HG02981 (cell line): ENCODE data around the gene EPN2.
A peak's percentile ranks its signal among the peaks of the same experiment; 100 is the strongest.

Experiments
- ATAC-seq: cut with Tn5 transposase; IDR thresholded peaks from one replicate; pipeline ENCODE4 v1.9.1; 2021; ENCODE audit warnings: mild to moderate bottlenecking, moderate library complexity; ENCODE audit not compliant: unreplicated experiment

Gene EPN2

DNA sequence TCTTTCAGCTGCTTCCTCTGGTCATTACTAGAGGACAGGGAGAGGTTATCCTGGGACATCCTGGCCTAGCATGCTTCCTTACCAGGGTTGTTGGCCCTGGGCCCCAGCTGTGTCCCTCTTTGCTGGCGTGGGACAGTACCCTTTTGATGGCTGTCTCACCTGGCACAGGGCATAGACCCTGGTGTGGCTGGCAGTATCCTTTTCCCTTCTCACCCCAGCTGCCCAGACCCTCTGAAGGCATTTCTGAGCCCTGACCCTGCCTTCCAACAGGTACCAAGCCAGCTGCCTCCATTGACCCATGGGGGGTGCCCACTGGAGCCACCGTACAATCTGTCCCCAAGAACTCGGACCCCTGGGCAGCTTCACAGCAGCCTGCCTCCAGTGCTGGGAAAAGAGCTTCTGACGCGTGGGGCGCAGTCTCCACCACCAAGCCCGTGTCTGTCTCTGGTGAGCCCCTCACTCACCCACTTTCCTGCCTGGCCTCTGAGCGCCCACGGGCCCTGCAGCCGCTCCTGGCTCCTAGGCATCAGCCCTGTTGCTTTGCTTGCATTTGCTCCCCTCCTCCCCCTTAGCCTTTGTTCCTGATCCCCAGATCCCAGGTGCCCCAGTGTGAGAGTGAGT, 91.4 kb downstream of the EPN2 start:
- no peak for ATAC-seq

DNA sequence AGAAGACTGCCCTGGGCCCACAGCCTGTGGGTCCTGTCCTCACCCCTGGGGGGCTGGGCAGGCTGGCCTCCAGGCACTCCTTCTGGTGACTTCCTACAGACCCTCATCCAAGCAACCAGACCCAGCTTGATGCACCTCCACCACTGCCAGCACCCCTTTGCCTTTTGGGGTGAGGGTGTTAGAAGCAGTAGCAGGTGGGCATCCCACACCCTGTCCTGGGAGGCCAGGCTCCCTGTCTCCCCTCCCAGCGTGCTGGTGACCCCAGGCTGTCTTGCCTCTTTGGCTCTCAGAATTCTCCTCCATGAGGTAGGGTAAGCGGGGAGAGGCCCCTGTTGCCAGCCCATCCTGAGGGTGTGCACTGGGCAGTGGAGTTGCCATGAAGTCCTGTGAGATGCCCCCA, 92.0 kb downstream of the EPN2 start:
- ATAC-seq, result no peak

DNA sequence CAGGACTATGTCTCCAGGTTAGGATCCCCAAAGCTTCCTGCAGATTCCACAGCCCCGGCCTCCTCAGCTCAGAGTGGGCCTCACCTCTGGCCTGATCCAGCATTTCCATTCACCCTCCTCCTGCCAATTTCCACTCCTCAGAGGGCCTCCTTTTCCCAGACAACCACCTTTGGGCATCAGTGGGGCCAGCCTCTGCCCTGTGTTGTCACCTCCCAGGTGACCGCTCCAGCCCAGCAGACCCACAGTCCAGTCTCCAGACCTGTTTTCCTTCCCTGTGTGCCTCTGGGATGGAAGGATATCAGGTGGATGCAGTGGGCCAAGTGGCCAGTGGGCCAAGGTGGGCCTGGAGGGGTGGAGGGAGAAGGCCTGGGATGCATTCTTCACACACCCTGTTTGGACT, 92.7 kb downstream of the EPN2 start:
- ATAC-seq, result no peak

DNA sequence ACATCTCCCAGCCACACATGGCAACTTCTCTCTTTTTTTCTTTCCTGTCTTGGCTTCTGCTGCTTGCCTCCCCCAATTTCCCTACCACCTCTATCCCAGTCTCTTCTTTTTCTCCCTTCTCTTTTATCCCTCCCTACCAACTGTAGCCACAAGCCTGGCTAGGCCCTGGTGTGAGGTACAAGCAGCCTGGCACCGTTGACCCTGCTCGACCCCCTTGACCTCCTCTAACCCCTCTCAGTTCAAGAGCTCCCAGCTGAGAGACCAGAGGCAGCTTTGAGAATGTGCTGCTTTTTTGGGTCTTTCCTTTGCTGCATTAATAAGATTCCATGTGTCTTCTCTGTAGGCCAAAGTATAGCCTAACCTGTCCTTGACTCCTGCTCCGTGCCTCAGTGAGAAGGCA, 93.1 kb downstream of the EPN2 start:
- ATAC-seq, result no peak

DNA sequence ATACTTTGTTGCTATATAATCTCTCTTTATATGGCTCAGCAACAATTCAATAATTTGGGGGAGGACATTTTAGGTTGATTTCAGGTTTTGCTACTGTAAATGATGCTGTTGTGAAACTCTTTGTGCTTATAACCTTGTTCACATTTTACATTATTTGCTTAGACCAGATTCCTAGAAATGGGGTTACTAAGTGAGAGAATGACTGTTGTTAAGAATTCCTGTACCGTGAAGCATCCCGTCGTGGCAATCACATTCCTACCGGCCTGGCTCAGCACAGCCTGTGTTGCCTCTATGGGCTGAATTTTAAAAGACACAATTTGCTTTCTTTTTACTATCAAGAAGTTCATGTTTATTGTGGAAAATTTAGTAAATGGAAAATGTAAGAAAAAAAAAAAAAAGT, 94.0 kb downstream of the EPN2 start:
- no peak for ATAC-seq

DNA sequence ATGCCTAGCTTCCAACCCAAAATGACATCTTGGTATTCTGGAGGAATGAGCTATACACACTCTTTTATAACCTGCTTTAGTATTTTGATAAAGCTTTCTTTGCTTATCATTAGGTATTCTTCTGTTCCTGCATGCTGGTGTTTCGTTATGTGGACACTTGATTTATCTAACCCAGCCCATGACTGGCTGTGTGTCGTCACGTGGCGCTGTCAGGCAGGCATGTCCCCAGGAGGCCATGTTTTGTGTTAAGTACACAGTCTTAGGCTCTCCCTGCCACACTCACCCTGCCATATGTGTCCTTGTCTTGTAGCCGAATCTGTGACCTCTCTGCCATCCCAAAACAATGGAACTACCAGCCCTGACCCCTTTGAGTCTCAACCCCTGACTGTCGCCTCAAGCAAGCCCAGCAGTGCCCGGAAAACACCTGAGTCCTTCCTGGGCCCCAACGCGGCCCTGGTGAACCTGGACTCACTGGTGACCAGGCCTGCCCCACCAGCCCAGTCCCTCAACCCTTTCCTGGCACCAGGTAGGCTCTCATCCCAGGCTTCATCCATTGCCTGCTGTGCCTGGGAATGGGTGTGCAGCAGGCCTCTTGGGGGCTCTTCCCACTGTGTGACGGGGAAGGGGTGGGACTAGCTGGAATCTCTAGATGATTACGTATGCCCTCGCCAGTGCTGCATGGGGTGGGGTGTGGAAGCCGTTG, 94.5 kb downstream of the EPN2 start:
- ATAC-seq, result no peak

DNA sequence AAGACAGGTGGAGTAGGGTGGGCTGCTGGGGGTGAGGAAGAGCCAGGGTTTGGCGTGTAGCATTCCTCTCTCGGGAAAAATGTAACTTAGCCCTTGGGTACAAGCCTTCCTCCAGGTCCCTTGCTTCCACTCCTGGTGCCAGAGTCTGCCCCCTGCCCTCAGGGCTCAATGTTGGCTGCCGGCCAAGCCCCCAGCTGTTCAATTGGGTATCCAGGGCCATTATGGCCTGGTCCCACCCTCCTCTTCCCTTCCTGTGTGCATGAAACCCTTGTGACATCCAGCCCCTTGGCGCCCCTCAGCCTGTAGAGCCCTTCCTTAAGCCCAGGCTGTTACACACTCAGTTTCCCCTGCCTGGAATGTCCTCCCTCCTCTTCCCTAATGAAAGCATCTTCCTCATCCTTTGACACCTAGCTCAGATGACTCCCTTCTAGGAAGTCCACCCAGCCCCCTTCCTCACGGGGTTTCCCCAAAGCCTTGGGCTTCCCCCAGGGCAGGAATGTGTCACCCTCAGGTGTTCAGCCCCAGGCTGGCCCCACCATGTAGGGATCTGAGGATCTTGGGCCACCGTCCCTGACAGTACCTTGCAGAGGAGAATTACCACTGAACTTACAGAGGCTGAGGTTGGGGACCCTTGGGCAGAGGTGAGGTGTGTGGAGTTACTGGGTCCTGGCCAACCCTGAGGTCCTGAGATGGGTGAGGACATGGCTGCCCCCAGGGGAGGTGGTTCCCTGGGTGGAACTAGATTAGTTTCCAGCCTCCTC, 95.4 kb downstream of the EPN2 start:
- ATAC-seq, result no peak

DNA sequence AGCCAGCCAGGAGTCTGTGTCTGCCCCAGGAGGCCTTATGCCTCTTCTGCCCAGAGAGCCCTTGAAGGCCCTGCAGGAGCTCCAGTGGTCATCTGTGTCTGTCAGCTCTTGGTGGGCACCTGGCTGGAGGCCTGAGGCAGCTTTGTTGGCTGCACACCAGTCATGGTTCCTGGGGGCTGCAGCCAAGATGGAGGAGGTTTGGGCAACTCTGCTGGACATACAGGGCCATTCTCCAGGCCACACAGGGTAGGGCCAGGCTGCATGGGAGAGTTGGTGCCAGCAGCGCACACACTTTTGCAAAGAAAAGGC, 95.9 kb downstream of the EPN2 start:
- ATAC-seq, result no peak

DNA sequence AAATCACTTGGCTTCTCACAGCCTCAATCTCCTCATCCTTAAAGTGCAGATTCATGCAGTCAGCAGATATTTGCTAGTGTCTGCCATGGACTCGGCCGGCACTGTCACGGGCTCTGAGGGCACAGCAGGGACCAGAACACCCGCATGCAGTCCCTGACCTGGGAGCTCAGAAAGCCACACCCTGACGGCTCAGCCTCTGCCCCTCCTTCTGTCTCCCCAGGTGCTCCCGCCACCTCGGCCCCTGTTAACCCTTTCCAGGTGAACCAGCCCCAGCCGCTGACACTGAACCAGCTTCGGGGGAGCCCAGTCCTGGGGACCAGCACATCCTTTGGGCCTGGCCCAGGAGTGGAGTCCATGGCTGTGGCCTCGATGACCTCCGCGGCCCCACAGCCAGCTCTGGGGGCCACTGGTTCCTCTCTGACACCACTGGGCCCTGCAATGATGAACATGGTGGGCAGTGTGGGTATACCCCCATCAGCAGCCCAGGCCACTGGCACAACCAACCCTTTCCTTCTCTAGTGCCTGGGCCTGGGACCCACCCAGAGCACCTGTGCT, 96.6 kb downstream of the EPN2 start:
- no peak for ATAC-seq

DNA sequence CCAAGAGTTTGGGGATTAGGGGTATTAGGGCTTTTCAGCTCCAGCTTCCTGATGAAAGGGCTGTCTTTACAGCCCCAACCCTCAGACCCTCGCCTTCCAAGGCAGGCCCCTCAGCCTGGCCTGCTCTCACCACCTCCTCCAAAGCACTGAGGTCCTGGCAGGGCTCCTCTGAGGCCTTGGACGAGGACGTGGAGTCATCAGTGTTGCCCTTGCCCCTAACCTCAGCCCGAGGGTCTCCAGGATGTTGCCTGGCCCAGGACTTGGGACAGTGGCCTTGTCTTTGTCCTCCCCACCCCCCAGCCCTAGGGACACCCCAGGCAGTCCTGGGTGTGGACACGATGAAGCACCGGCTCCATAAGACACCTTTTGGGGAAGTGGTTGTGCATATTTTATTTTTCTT, 97.2 kb downstream of the EPN2 start:
- ATAC-seq, result no peak

DNA sequence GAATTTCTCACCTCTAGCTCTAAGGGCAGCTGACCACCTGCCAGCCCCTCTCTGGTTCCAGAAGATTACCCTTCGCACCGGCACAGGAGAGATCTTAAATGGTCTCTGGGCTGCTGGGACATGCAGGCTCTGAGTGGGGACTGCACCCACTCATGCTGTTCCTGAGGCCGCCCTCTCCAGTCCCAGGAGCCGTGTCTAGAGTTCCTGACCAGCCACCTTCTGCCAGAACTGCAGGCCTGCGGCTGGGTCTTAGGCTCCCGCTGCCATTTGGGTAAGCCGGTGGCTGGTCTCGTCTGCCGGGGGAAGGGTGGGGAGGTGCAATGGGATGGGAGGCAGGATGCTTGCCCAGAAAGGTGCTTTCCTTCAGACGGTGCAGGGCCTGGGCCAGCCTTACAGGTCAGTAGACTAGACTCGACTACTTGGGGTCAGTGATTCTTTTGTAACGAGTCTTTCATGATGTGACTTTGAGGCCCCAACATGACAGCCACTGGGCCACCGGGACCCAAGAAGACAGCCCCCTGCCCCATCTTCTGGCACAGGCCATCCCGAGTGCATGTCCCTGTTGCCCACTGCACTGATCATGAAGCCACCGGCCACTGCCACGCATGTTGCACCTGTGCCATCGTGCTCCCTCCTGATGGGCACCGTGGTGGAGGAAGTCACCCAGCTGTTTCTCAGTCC, 98.9 kb downstream of the EPN2 start:
- ATAC-seq, result no peak

DNA sequence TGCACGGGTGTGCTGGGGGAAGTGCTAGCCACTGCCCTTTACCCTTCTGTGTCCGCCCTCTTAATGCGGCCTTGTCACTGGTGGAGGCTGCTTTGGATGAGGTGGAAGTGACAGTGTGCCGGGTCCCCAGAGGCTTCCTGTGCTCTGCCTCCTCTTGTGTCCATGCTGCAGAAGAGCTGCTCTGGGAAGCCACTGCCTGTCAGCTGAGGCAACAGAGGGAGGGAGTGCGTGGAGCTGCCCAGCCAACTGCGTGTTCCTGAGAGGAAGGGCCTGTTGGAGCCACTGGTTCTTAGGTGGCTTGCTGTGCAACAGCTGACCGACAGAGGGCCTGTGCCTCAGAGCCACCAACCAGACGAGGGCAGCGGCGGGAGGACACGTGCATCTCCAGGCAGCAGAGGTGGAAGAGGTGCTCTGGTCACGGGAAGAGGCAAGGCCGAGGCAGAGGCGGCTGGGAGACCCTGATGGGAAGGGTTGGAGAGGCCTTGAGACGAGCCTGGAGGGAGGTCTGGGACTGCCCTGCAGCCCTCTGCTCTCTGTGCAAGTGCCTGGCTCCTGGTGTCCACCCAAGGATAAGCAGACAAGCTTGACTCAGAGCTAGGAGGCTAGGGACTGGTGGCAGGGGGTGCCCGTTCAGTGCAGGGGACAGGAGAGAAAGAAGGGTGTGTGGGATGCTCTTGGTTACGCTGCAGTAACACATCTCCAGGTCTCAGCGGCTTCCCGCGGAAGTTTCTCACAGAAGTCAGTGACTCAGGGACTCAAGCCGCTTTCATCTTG, 100.0 kb downstream of the EPN2 start:
- no peak for ATAC-seq

DNA sequence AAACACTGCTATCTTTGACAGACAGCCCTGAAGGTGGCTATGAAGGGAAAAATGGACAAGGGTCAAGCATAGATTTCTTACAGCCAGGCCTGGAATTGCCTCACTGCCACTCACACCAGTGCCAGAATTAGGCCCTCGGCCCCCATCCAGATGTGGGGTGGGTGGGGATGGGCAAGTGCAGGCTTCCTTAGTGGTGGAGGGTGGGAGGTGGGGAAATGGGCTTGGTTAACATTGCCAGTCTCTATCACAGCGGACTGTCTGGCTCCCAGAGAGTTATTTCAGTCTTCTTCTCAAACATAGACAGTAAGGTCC, 100.5 kb downstream of the EPN2 start:
- ATAC-seq, result no peak

DNA sequence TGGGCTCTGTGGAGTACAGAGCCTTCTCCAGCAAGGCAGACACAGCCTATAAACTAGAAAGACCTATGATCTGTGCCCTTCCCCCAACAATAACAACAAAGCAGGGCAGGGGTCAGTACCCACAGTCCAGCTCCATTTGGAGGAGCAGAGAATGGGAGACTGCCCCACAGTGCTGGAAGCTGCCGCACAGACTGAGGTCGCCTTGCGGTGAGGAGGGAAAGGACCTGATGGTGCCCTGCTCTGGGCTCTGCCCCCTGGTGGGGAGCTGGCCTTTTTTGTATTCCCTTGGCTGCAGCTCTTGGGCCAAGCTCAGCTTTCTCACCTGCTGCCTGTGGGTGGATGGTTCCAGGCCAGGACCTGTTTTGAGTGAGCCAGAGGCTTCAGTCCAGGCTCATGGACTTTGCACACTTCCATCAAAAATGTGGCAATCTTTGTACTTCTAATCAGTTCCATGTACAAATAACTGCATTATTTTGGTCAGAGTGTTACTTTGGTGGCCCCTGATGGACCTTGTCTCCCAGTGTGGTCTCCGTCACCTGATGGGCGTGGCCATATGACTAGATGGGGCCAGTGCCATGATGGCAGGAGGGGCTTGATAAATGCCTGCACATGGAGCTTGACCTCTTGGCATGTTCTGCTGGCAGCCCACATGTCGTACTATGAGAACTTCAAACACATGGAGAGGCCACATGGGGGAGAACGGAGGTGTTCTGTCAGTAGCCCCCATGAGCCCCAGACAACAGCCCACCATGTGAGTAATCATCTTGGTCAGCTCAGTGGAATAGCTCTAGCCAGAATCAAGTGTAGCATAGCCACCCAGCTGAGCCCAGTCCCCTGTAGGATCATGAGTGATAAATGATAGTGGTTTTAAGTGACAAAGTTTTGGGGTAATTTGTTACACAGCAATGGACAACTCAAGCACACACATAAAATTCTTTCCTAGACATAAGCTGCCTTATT, 101.1 kb downstream of the EPN2 start:
- peak; percentile 65 for ATAC-seq

DNA sequence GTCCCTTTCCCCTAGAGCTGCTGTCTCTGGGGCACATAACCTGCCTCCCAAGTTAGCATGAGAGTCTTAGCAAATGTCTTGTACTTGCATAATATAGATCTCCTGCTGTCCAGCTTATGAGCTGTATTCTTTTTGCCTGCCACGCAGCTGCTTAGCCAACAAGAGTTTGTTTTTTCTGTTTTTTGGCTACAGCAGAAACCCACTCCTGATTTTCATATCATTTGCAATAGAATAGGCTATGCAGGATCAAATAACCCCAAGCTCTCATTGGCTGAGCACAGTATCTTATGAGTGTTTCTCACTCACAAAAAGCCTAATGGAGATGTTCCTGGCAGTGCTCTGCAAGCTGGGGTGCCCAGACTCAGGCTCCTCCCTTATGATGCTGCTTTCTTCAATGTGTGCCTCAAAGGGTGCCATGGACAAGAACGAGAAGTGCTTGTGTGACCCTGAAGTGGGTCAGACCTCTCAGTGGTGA, 102.2 kb downstream of the EPN2 start:
- ATAC-seq, result no peak

DNA sequence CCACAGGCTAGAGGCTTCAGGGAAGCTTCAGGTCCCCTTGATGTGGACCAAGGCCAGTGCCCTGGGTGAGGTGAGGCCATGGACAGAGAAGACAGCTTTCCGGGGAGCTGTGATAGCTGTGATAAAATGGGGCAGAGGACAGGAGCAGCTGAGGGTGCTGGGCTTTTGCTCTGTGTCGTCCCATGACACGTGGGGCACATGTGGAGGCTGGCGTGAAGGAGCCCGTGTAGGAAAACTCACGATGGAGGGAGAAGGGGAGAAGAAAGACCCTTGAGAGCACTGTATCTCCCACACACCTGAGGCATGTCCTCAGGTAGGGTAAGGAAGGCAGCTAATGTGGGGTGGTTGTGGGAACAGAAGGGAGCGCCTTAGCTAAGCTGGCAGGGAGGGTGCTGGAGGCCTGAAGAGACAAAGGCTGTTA, 104.1 kb downstream of the EPN2 start:
- ATAC-seq, result no peak

DNA sequence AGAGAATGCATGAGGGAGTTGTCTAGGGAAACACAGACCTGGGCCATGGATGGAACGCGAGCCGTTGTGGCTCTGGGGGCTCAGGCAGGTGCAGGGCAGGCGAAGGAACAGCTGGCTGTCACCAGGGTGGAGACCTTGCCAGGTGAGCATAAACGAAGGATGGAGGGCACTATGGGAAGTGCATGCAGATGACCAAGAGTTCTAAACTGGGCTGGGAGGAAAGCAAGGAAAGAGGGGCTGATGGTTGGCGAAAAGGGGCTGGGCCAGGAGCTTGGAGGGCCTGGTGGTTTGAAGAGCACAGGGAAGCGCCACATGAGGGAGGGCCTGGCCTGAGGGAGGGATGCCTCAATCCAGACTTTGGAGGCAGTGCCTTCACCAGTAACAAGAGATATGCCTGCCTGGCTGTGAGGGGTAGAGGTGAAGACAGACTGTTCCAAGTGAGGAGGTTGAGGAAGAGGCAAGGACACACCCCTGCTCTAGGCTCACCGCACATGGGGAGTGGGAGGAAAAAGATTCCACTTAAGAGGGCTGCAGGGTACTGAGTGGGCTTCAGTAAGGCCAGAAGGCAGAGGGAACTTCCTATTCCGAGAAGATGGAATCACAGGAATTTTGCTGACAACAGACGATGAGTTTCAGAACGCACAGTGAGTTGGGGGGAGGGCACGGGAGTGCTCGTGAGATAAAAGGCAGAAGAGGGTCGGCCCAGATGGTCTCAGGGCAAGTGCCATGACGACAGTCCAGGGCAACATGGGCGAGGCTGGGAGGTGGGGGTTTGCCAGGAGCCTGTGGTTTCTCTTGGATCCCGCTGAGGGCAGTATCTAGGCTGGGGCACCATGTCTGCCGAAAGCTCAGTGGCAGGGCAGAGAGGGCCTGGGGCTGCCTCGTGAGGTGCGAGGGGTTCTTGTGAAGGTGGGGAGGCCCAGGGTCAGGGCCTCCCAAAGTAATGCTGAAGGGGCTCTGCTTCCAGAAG, 104.8 kb downstream of the EPN2 start:
- ATAC-seq, result no peak

DNA sequence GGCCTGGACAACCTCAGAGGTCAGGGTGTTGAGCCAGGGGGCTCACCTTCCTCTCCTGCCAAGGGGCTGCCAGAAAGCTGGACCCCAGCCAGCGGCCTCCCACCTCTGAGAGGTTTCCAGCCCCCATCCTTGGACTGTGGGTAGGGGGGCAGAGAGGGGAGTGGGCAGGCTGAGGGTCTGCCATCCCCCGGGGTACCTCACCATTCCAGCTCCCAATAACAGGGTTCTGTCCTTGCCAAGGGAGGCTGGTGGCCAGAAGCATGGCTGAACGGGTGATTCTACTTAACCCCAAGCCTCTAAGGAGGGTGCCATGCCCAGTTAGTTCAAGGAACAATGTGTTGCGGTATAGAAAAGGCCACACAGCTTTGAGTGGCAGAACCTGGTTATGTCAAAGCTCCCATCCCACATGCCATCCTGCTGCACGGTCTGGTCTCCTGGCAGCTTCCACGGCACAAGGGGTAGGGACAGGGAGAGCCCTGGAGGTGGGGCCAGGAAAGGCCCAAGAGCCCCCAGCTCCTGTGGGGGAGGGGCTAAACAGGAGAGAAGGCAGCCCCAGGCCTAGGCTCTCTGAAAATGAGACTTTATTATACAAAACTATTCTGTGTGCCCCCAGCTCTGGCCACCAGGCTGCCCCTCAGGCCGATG, 105.6 kb downstream of the EPN2 start:
- no peak for ATAC-seq
